IMR-90 (cell line): ENCODE results near the gene KRT3. TPM values are rescaled to one million over a fixed set of nuclear protein-coding genes. Genes with fewer than 3 reads are reported as not detected.

ENCODE experiments used
- ATAC-seq: fragments of 200-7000 bp; cut with Tn5 transposase; 2 replicates; pipeline ENCODE4 v1.9.1; 2020; ENCODE audit warnings: low read depth, mild to moderate bottlenecking, moderate library complexity
- BruUV-seq: library from RNA; stranded (reverse); fragments of 400-500 nt; replicated peaks from 2 replicates; lab custom pipeline; 2021; lab: Mats Ljungman, UMichigan
- CTCF ChIA-PET: fragments of 300-600 bp; formaldehyde crosslinking; extraction: SDS; loops from one replicate; lab custom pipeline; 2021; ENCODE audit warnings: antibody characterized with exemption; lab: Yijun Ruan, JAX
- POLR2A ChIA-PET: fragments of 300-600 bp; sonication (Branson Sonifier 250); formaldehyde crosslinking; loops from one replicate; lab custom pipeline; 2022; ENCODE audit warnings: antibody characterized with exemption; ENCODE audit not compliant: unreplicated experiment; lab: Charles Lee
- DNase-seq: peaks from one replicate; pipeline ENCODE4 v3.0.0; 2013
- H2AFZ ChIP-seq: replicated peaks from 2 replicates; pipeline ENCODE3; 2013; ENCODE audit warnings: low read length, mild to moderate bottlenecking; ENCODE audit not compliant: poor library complexity
- H2AK5ac ChIP-seq: 2 replicates; pipeline ENCODE4 v1.6.1; 2013; ENCODE audit warnings: low read depth, low read length, inconsistent platforms
- H2AK9ac ChIP-seq: replicated peaks from 2 replicates; pipeline ENCODE3; 2013; ENCODE audit warnings: mild to moderate bottlenecking, low read depth, low read length, moderate library complexity; ENCODE audit not compliant: poor library complexity
- H2BK120ac ChIP-seq: 2 replicates; pipeline ENCODE4 v1.6.1; 2013; ENCODE audit warnings: low read depth, low read length, inconsistent platforms
- H2BK15ac ChIP-seq: 3 replicates; pipeline ENCODE4 v1.6.1; 2013; ENCODE audit warnings: low read depth, low read length, inconsistent platforms
- H2BK20ac ChIP-seq: 2 replicates; pipeline ENCODE4 v1.6.1; 2013; ENCODE audit warnings: low read depth, mild to moderate bottlenecking, inconsistent platforms, low read length, moderate library complexity
- H2BK5ac ChIP-seq: 2 replicates; pipeline ENCODE4 v1.6.1; 2013; ENCODE audit warnings: mild to moderate bottlenecking, low read depth, low read length, inconsistent platforms; ENCODE audit not compliant: poor library complexity, severe bottlenecking
- H3K14ac ChIP-seq: replicated peaks from 2 replicates; pipeline ENCODE4 v1.6.1; 2013; ENCODE audit warnings: low read depth, low read length, inconsistent platforms
- H3K18ac ChIP-seq: 2 replicates; pipeline ENCODE4 v1.6.1; 2013; ENCODE audit warnings: low read depth, low read length, control low read depth
- H3K23ac ChIP-seq: 2 replicates; pipeline ENCODE4 v1.6.1; 2013; ENCODE audit warnings: low read depth, low read length, inconsistent platforms
- H3K27ac ChIP-seq: 2 replicates; pipeline ENCODE4 v1.5.1; 2013; ENCODE audit warnings: mild to moderate bottlenecking, control low read depth, low read length; ENCODE audit not compliant: insufficient read depth
- H3K27me3 ChIP-seq: 2 replicates; pipeline ENCODE4 v1.6.1; 2013; ENCODE audit warnings: low read length; ENCODE audit not compliant: control insufficient read depth, insufficient read depth
- H3K36me3 ChIP-seq: 2 replicates; pipeline ENCODE4 v1.6.1; 2013; ENCODE audit warnings: low read length, mixed read lengths; ENCODE audit not compliant: control insufficient read depth, insufficient read depth
- H3K4ac ChIP-seq: 2 replicates; pipeline ENCODE4 v1.6.1; 2013; ENCODE audit warnings: low read depth, low read length, inconsistent platforms
- H3K4me1 ChIP-seq: 2 replicates; pipeline ENCODE4 v1.6.1; 2013; ENCODE audit warnings: low read length, mixed read lengths; ENCODE audit not compliant: control insufficient read depth, insufficient read depth
- H3K4me2 ChIP-seq: 2 replicates; pipeline ENCODE4 v1.6.1; 2013; ENCODE audit warnings: low read depth, mild to moderate bottlenecking, control low read depth, low read length, moderate library complexity
- H3K4me3 ChIP-seq: 2 replicates; pipeline ENCODE4 v1.5.1; 2013; ENCODE audit warnings: low read depth, mild to moderate bottlenecking, control low read depth, low read length, moderate library complexity; ENCODE audit not compliant: insufficient read depth
- H3K56ac ChIP-seq: 2 replicates; pipeline ENCODE4 v1.6.1; 2013; ENCODE audit warnings: low read length, inconsistent platforms; ENCODE audit not compliant: insufficient read depth; ENCODE audit errors: extremely low read depth
- H3K79me1 ChIP-seq, 2 experiments: 2 replicates each; pipeline ENCODE4 v1.6.1; 2013; ENCODE audit warnings: low read length in 2 of 2, inconsistent platforms in 1 of 2, low read depth in 1 of 2
- H3K9ac ChIP-seq: 2 replicates; pipeline ENCODE4 v1.6.1; 2013; ENCODE audit warnings: low read depth, low read length, control low read depth
- H3K9me1 ChIP-seq: 2 replicates; pipeline ENCODE4 v1.6.1; 2013; ENCODE audit warnings: low read length, inconsistent platforms; ENCODE audit not compliant: insufficient read depth
- H3K9me3 ChIP-seq: 2 replicates; pipeline ENCODE4 v1.6.1; 2013; ENCODE audit warnings: low read length; ENCODE audit not compliant: control insufficient read depth, insufficient read depth
- H4K20me1 ChIP-seq: 2 replicates; pipeline ENCODE4 v1.6.1; 2013; ENCODE audit warnings: low read length, inconsistent platforms; ENCODE audit not compliant: insufficient read depth
- H4K5ac ChIP-seq: 2 replicates; pipeline ENCODE4 v1.6.1; 2013; ENCODE audit warnings: mild to moderate bottlenecking, low read depth, low read length, control low read depth
- H4K8ac ChIP-seq, 2 experiments: 2 replicates each; pipeline ENCODE4 v1.6.1; 2013; ENCODE audit warnings: low read depth in 2 of 2, low read length in 2 of 2, control low read depth in 1 of 2, inconsistent platforms in 1 of 2
- H4K91ac ChIP-seq: 2 replicates; pipeline ENCODE4 v1.6.1; 2013; ENCODE audit warnings: low read depth, low read length, inconsistent platforms; ENCODE audit not compliant: insufficient read depth
- BHLHE40 ChIP-seq: fragments of 150-350 bp; IDR thresholded peaks from 2 replicates; pipeline ENCODE4 v1.6.1; 2016; ENCODE audit warnings: mild to moderate bottlenecking, low read depth, low read length
- CEBPB ChIP-seq: IDR thresholded peaks from 2 replicates; pipeline ENCODE4 v1.6.1; 2012; ENCODE audit warnings: low read depth, low read length, improper control_type of control experiment
- CHD1 ChIP-seq: IDR thresholded peaks from 2 replicates; pipeline ENCODE4 v1.6.1; 2012; ENCODE audit warnings: low read depth, low read length, improper control_type of control experiment
- CTCF ChIP-seq: conservative IDR thresholded peaks from 2 replicates; pipeline ENCODE4 v1.5.1; 2012; ENCODE audit warnings: mild to moderate bottlenecking, low read depth, low read length, improper control_type of control experiment
- FOS ChIP-seq: fragments of 150-350 bp; IDR thresholded peaks from 2 replicates; pipeline ENCODE4 v1.6.1; 2016; ENCODE audit warnings: low read depth, low read length
- MAFK ChIP-seq: IDR thresholded peaks from 2 replicates; pipeline ENCODE4 v1.6.1; 2012; ENCODE audit warnings: low read depth, low read length, improper control_type of control experiment
- MAZ ChIP-seq: IDR thresholded peaks from 2 replicates; pipeline ENCODE4 v1.6.1; 2012; ENCODE audit warnings: low read depth, mild to moderate bottlenecking, low read length, improper control_type of control experiment, moderate library complexity, borderline replicate concordance
- MXI1 ChIP-seq: IDR thresholded peaks from 2 replicates; pipeline ENCODE4 v1.6.1; 2012; ENCODE audit warnings: low read depth, mild to moderate bottlenecking, low read length, moderate library complexity, borderline replicate concordance
- NFE2L2 ChIP-seq: fragments of 150-350 bp; IDR thresholded peaks from 2 replicates; pipeline ENCODE4 v1.6.1; 2016; ENCODE audit warnings: low read depth, mild to moderate bottlenecking, low read length
- POLR2A ChIP-seq: IDR thresholded peaks from 2 replicates; pipeline ENCODE4 v1.6.1; 2012; ENCODE audit warnings: mild to moderate bottlenecking, low read depth, low read length
- RAD21 ChIP-seq: IDR thresholded peaks from 2 replicates; pipeline ENCODE4 v1.6.1; 2012; ENCODE audit warnings: low read length, improper control_type of control experiment
- RCOR1 ChIP-seq: IDR thresholded peaks from 2 replicates; pipeline ENCODE4 v1.6.1; 2012; ENCODE audit warnings: mild to moderate bottlenecking, low read length, improper control_type of control experiment; ENCODE audit not compliant: insufficient replicate concordance
- RFX5 ChIP-seq: IDR thresholded peaks from 2 replicates; pipeline ENCODE4 v1.8.0; 2012; ENCODE audit warnings: low read depth, mild to moderate bottlenecking, low read length, moderate library complexity
- SMC3 ChIP-seq: fragments of 150-350 bp; IDR thresholded peaks from 2 replicates; pipeline ENCODE4 v1.6.1; 2016; ENCODE audit warnings: low read depth, mild to moderate bottlenecking, antibody characterized with exemption, low read length, moderate library complexity
- WGBS, 2 experiments: methylation state at CpG; one replicate each; pipeline versions ENCODE4 v1.1.5 to v1.1.7; 2013; ENCODE audit warnings: missing lambda C conversion rate in 2 of 2; ENCODE audit not compliant: insufficient read length in 1 of 2; ENCODE audit errors: extremely low coverage in 2 of 2; 5-methylcytosine and 5-hydroxymethylcytosine counted together
- dilution Hi-C: fragments of 300-500 bp; cut with HindIII; formaldehyde crosslinking; loops from one replicate; pipeline ENCODE4 v1.14.3; 2018; ENCODE audit warnings: low sequenced_read_pairs; ENCODE audit not compliant: unreplicated experiment
- in situ Hi-C: fragments of 300-500 bp; cut with MboI; formaldehyde crosslinking; loops from 3 replicates; pipeline ENCODE4 v1.14.3; 2019; ENCODE audit warnings: low sequenced_read_pairs, inconsistent platforms, mixed read lengths
- intact Hi-C: fragments of 100-400 bp; cut with micrococcal nuclease; formaldehyde crosslinking; loops from 2 replicates; pipeline ENCODE4 v1.10.0; 2022
- polyA plus RNA-seq, 3 experiments: library from polyadenylated mRNA; depleted of rRNA; stranded (reverse); fragments of >200 nt; gene quantifications; 2 replicates each; pipeline ENCODE4 v1.2.3, GENCODE V29; 2012; ENCODE audit warnings: low replicate concordance in 1 of 3
- total RNA-seq: library from RNA; depleted of rRNA; stranded (reverse); fragments of >200 nt; gene quantifications from 2 replicates; pipeline ENCODE4 v1.2.3, GENCODE V29; 2012
- TF ChIP-seq, protein P1 (sequence below): fragments of 150-350 bp; IDR thresholded peaks from 2 replicates; pipeline ENCODE4 v1.6.1; 2017; ENCODE audit warnings: mild to moderate bottlenecking, antibody characterized with exemption, low read length, low read depth
- TF ChIP-seq, protein P2 (sequence below): fragments of 150-350 bp; IDR thresholded peaks from 2 replicates; pipeline ENCODE4 v1.6.1; 2016; ENCODE audit warnings: low read depth, mild to moderate bottlenecking, low read length, moderate library complexity, borderline replicate concordance

The KRT3 gene
- total and polyA plus RNA-seq, 2 of the 4 experiments (the other 2 are of a cell fraction) = not detected

GRCh38 chr12:52769354-52769753 is 26.6 kb downstream of the KRT3 start:
- Histone ChIP-seq H2BK20ac (no peak overlapping the region), H3K56ac (no peak overlapping the region), H3K9ac (no peak overlapping the region), H4K8ac (no peak overlapping the region), H2AFZ (no peak overlapping the region), H3K27ac (no peak overlapping the region), H4K5ac (no peak overlapping the region), H3K4ac (no peak overlapping the region), H4K91ac (no peak overlapping the region), H2BK120ac (no peak overlapping the region), H3K9me3 (no peaks in the 10 kb centered on the region), H3K9me1 (no peaks in the 10 kb centered on the region), H3K4me1 (no peaks in the 10 kb centered on the region), H2AK9ac (no peak overlapping the region), H2BK15ac (no peak overlapping the region), H2BK5ac (no peak overlapping the region), H3K4me3 (no peak overlapping the region), H2AK5ac (no peak overlapping the region), H3K79me1 (no peaks in the 10 kb centered on the region), H3K27me3 (peaks cover 16% of the 10 kb centered on the region), H3K18ac (no peak overlapping the region), H3K4me2 (no peak overlapping the region), H3K36me3 (no peaks in the 10 kb centered on the region), H3K23ac (no peak overlapping the region), H4K20me1 (no peaks in the 10 kb centered on the region), H3K14ac (no peak overlapping the region)
- in situ Hi-C loops = no loop called here
- dilution Hi-C loops = no loop called here
- no peak for ATAC-seq
- DNase-seq = no peak
- intact Hi-C loops = no loop called here
- no TSS peak for BruUV-seq
- TF ChIP-seq BHLHE40 (no peak), CEBPB (no peak), SMC3 (no peak), MAZ (no peak), CHD1 (no peak), NFE2L2 (no peak), FOS (no peak), MXI1 (no peak), CTCF (no peak), POLR2A (no peak), RCOR1 (no peak), RFX5 (no peak), MAFK (no peak), RAD21 (no peak)
- TF ChIP-seq, protein P1, sequence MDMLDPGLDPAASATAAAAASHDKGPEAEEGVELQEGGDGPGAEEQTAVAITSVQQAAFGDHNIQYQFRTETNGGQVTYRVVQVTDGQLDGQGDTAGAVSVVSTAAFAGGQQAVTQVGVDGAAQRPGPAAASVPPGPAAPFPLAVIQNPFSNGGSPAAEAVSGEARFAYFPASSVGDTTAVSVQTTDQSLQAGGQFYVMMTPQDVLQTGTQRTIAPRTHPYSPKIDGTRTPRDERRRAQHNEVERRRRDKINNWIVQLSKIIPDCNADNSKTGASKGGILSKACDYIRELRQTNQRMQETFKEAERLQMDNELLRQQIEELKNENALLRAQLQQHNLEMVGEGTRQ = no peak
- TF ChIP-seq, protein P2, sequence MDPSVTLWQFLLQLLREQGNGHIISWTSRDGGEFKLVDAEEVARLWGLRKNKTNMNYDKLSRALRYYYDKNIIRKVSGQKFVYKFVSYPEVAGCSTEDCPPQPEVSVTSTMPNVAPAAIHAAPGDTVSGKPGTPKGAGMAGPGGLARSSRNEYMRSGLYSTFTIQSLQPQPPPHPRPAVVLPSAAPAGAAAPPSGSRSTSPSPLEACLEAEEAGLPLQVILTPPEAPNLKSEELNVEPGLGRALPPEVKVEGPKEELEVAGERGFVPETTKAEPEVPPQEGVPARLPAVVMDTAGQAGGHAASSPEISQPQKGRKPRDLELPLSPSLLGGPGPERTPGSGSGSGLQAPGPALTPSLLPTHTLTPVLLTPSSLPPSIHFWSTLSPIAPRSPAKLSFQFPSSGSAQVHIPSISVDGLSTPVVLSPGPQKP = no peak
- CTCF ChIA-PET = no interaction called here
- POLR2A ChIA-PET = no interaction called here
- WGBS, 2 experiments = no CpG with 5 or more reads among the region's 3 CpGs
